ENCODE results near the gene JAG2.
A peak's percentile ranks its signal among the peaks of the same experiment; 100 is the strongest.

JAG2 gene

DNA sequence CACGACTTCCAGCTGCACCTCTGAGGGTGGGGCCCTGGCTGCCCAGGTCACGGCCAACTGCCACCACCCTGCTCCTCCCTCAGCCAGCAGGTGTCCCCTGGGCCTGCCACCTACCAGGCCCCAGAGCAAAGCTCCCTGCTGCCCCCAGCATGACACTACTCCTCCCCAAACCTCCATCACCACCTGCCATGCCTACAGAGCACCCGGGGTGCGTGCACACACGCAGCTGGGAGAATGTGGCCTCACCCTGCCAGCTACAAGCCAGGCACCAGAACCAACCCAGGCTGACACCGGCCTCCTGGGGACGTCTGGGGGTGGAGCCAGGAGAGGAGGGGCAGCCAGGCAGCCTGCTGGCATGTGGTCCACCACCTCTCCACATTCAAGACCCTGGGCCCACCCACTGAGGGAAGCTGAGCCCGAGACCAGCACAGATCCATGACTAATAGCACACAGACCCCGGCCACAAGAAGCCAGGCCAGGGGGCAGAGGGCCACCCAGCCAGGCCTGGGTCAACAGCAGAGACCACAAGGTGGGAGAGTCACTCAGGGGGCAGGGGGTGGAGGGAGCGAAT is 3.4 kb downstream of the JAG2 start:
- Mint-ChIP-seq H3K27ac (no peak overlapping the region), H3K27me3 (ENCODE audit: low read depth) (peaks cover 20% of the 10 kb centered on the region), H3K9me3 (no peaks in the 10 kb centered on the region), H3K4me3 (peak overlapping the region in 2 of 3 experiments; percentile 37 to 53), H3K4me1 (peaks cover 17% of the 10 kb centered on the region), H3K36me3 (ENCODE audit: low read depth) (no peaks in the 10 kb centered on the region)
- TF ChIP-seq, protein P1, sequence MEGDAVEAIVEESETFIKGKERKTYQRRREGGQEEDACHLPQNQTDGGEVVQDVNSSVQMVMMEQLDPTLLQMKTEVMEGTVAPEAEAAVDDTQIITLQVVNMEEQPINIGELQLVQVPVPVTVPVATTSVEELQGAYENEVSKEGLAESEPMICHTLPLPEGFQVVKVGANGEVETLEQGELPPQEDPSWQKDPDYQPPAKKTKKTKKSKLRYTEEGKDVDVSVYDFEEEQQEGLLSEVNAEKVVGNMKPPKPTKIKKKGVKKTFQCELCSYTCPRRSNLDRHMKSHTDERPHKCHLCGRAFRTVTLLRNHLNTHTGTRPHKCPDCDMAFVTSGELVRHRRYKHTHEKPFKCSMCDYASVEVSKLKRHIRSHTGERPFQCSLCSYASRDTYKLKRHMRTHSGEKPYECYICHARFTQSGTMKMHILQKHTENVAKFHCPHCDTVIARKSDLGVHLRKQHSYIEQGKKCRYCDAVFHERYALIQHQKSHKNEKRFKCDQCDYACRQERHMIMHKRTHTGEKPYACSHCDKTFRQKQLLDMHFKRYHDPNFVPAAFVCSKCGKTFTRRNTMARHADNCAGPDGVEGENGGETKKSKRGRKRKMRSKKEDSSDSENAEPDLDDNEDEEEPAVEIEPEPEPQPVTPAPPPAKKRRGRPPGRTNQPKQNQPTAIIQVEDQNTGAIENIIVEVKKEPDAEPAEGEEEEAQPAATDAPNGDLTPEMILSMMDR (IDR thresholded peaks at IDR 0.05; ENCODE audit: unreplicated experiment in 3 of 3): no peak

DNA sequence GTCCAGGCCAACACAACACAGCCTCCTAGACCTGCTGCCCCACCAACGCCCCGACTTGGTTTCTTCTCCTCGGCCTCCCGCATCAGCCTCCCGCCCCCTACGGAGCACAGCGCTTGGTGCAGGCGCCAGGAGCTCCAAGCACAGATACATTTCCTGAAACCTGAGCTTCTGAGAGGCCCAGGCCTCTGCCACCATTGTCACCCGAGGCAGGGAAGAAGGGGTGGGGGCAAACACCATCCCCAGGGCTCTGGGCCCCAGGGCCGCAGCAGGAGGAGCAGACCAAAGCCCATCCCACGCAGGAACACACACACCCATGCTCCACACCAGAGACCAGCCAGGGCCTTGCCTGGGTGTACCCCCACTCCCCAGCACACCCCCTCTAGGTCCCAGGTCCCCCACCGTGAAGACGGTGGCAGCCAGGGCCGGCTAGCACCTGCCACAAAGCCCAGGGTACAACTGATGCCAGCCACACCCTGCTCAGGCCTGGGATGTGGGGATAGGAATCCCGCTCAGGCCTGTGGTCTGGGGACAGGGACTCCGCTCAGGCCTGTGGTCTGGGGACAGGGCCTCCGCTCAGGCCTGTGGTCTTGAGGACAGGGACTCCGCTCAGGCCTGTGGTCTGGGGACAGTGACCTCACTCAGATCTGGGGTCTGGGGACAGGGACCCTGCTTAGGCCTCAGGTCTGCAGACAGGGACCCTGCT is 5.4 kb downstream of the JAG2 start:
- H3K4me1 Mint-ChIP-seq: peaks cover 10% of the 10 kb centered on the region
- TF ChIP-seq, protein P1 (IDR thresholded peaks at IDR 0.05; ENCODE audit: unreplicated experiment in 3 of 3): no peak
- H3K36me3 Mint-ChIP-seq (ENCODE audit: low read depth): no peaks in the 10 kb centered on the region
- no peaks in the 10 kb centered on the region for H3K9me3 Mint-ChIP-seq
- H3K27ac Mint-ChIP-seq: no peak overlapping the region
- peaks cover 12% of the 10 kb centered on the region for H3K27me3 Mint-ChIP-seq (ENCODE audit: low read depth)
- no peak overlapping the region for H3K4me3 Mint-ChIP-seq

DNA sequence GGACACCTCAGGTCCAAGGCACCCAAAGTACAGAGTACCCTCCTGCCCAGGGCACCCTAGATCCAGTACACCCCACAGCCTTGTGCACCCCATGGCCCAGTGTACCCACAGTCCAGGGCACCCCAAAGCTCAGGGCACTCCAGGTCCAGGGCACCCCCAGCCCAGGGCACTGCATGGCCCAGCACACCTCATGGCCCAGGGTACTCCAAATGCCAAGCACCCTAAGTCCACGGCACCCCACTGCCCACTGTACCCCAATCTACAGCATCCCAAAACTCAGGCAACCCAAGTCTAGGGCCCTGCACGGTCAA is 6.0 kb downstream of the JAG2 start:
- TF ChIP-seq, protein P1 (IDR thresholded peaks at IDR 0.05; ENCODE audit: unreplicated experiment in 3 of 3): no peak
- no peak overlapping the region for H3K4me3 Mint-ChIP-seq
- H3K27ac Mint-ChIP-seq: no peak overlapping the region
- peaks cover 12% of the 10 kb centered on the region for H3K27me3 Mint-ChIP-seq (ENCODE audit: low read depth)
- H3K9me3 Mint-ChIP-seq: no peaks in the 10 kb centered on the region
- H3K4me1 Mint-ChIP-seq: peaks cover 10% of the 10 kb centered on the region
- H3K36me3 Mint-ChIP-seq (ENCODE audit: low read depth): no peaks in the 10 kb centered on the region

DNA sequence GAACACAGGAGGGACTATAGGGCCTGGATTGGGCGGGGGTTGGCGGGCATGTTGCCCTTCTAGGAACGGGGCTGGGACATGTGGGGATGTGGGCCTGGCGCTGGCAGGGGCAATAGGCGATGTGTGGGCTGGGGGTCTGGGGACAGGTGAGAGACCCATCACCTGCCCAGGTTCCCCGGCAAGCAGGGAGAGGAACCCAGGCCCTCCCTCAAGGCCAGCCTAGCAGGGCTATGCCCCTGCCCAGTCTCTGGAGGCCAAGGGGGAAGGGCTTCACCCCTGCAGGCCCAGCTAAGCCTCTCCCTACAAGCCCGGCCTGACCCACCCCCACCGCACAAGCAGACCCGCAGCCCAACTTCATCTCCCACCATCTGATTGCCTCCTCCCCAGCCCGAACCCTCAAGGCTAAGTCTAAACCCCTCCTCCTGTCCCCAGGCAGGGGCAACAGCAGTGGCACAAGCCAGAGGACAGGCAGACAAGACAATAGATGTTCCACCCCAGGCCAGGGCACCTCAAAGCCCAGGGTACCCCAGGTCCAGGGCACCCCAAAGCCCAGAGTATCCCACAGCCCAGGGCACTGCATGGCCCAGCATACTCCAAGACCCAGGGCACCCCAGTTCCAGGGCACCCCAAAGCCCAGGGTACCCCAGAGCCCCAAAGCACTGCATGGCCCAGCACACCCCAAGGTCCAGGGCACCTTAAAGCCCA is 6.5 kb downstream of the JAG2 start:
- H3K36me3 Mint-ChIP-seq (ENCODE audit: low read depth): no peaks in the 10 kb centered on the region
- H3K4me3 Mint-ChIP-seq: no peak overlapping the region
- TF ChIP-seq, protein P1 (IDR thresholded peaks at IDR 0.05; ENCODE audit: unreplicated experiment in 3 of 3): no peak

DNA sequence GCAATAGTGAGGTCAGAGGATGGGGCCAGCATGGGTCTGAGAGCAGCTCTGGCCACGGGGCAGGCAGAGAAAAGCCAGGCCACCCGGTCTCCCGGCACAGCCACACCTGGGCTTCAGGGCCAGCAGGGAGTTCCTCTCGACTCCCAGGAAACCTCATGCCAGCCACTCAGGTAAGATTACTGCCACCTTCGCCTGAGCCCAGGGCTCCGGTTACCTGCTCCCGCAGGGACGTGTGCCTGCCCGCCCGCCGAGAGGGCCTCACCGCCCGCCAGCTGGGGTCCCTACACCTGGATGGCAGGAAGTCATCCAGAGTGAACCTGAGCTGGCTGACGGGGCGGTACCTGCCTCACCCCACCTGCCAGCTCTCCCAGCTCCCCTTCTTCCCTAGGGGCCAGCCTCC is 7.3 kb downstream of the JAG2 start:
- no peaks in the 10 kb centered on the region for H3K36me3 Mint-ChIP-seq (ENCODE audit: low read depth)
- no peaks in the 10 kb centered on the region for H3K9me3 Mint-ChIP-seq
- peaks cover 5% of the 10 kb centered on the region for H3K4me1 Mint-ChIP-seq
- H3K27me3 Mint-ChIP-seq (ENCODE audit: low read depth): peaks cover 5% of the 10 kb centered on the region
- no peak overlapping the region for H3K4me3 Mint-ChIP-seq
- no peak overlapping the region for H3K27ac Mint-ChIP-seq
- TF ChIP-seq, protein P1 (IDR thresholded peaks at IDR 0.05; ENCODE audit: unreplicated experiment in 3 of 3): no peak

More for the DNA sequence above, 6.5 kb downstream of the JAG2 start:
- Mint-ChIP-seq H3K9me3 (no peaks in the 10 kb centered on the region), H3K27me3 (ENCODE audit: low read depth) (peaks cover 12% of the 10 kb centered on the region), H3K27ac (no peak overlapping the region), H3K4me1 (peaks cover 10% of the 10 kb centered on the region)

Data from nephron (organoid).